Peyer's patch (tissue), 4 donors: Measurements from ENCODE around the gene SLC9A3.

Experiments used
- POLR2A ChIP-seq, 2 donors: fragments of 450-650 bp; IDR thresholded peaks; one replicate each; pipeline ENCODE4 v1.5.1; 2017; ENCODE audit warnings: antibody characterized with exemption in 2 of 2, mild to moderate bottlenecking in 2 of 2, moderate library complexity in 2 of 2
- TF ChIP-seq, protein P1 (sequence below), 6 experiments: fragments of 450-650 bp in 4 of 6; fragments of 200-600 bp in 2 of 6; sonication (generic) in 1 of 6; IDR thresholded peaks; one replicate each; pipeline ENCODE4 v1.5.1; 2017 to 2019; ENCODE audit warnings: antibody characterized with exemption in 6 of 6, mild to moderate bottlenecking in 3 of 6, moderate library complexity in 1 of 6

DNA sequence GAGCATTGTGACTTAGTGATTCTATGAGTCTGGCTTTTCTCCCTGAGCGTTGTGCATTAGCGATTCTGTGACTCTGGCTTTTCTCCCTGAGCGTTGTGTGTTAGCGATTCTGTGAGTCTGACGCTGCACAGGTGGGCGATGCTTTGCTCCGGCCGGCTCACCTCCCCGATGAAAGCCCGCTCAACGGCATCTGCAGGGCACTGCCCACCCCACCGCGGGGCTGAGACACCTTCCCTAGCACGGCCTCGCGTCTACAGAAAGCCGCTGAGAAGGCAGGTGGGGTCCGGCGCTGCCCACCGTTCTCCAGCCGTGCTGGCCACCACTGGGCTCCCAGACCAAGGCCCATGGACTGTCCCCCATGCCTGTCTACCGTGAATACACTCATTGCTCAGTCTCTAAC lies 12.8 kb upstream of the SLC9A3 start:
- TF ChIP-seq POLR2A (IDR thresholded peaks at IDR 0.05), result no peak
- TF ChIP-seq, protein P1, sequence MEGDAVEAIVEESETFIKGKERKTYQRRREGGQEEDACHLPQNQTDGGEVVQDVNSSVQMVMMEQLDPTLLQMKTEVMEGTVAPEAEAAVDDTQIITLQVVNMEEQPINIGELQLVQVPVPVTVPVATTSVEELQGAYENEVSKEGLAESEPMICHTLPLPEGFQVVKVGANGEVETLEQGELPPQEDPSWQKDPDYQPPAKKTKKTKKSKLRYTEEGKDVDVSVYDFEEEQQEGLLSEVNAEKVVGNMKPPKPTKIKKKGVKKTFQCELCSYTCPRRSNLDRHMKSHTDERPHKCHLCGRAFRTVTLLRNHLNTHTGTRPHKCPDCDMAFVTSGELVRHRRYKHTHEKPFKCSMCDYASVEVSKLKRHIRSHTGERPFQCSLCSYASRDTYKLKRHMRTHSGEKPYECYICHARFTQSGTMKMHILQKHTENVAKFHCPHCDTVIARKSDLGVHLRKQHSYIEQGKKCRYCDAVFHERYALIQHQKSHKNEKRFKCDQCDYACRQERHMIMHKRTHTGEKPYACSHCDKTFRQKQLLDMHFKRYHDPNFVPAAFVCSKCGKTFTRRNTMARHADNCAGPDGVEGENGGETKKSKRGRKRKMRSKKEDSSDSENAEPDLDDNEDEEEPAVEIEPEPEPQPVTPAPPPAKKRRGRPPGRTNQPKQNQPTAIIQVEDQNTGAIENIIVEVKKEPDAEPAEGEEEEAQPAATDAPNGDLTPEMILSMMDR (IDR thresholded peaks at IDR 0.05), result no peak
